Thoracic aorta endothelial cell (primary cell): ENCODE data around the gene ANXA6. TPM values are rescaled to one million over a fixed set of nuclear protein-coding genes. Genes with fewer than 3 reads are reported as not detected.

Source experiments
- total RNA-seq: library from RNA; depleted of rRNA; stranded (reverse); fragments of >200 nt; gene quantifications from 2 replicates; pipeline ENCODE4 v1.2.3, GENCODE V29; 2012

ANXA6 gene
- 221 and 234 TPM in 2 replicates for total RNA-seq

GRCh38 chr5:151157426-151158286 lies at the start of gene ANXA6:
Gene ANXA6, minus strand, starts transcription at chr5:151157779. Its CDS starts 9,878 bp downstream, at chr5:151147901.

GRCh38 chr5:151080613-151081430 lies 76.8 kb downstream of the ANXA6 start, which contains the start of gene TNIP1:
Gene TNIP1, minus strand, starts transcription at chr5:151081034. Its CDS starts 15,939 bp downstream, at chr5:151065095.

Other genes starting within 250 kb of the ANXA6 start
- 4.7 and 15.5 TPM in 2 replicates for gene GPX3, start 137.2 kb downstream of the ANXA6 start, total RNA-seq
- 74.5 and 77.5 TPM in 2 replicates for gene TNIP1, start 76.7 kb downstream of the ANXA6 start, total RNA-seq
- gene CCDC69, start 66.3 kb upstream of the ANXA6 start, total RNA-seq, result 8.4 and 14.6 TPM in 2 replicates
- gene GM2A, start 95.4 kb upstream of the ANXA6 start, total RNA-seq, result 19.5 and 19.9 TPM in 2 replicates
- not detected in 2 replicates for gene SLC36A3, start 146.0 kb upstream of the ANXA6 start, total RNA-seq
- gene SLC36A2, start 189.8 kb upstream of the ANXA6 start, total RNA-seq, result not detected in 2 replicates